ENCODE measurements around the gene STXBP2.

Gene STXBP2

DNA sequence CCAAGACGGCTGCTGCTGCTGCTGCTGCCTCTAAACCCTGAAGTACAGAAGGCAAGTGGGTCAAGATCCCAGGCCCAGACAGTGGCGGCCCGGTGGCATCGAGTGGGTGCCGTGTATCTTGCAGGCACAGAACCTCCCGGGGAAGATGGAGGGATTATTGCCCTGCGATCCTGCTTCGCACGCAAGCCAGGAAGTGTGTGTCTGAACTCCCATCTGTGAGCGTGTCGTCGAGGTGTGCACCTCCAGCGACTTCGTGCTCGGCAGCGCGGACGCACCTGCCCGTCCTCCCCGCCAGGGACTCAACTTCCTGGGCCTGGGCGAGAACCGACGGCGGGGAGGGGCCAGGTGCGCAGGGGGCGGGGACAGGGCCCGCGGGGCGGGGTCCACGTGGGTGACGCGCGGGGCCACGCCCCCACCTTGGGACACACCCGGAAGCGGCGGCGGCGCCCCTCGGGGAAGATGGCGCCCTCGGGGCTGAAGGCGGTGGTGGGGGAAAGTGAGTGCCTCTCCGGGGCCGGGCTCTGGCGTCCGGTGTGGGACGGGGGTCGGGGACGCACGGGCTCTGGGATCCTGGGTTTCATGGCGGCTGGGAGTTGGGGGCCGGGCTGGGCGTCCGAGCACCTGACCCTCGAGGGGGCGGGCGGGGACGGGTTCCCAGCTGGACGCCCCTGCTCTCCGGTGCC lies at the start of gene STXBP2:
STXBP2 (plus strand) TSS at position 420 of the 683 bp plus-strand sequence; CDS start at position 460, 40 bp downstream.
- DNase-seq (ENCODE audit: low read depth in 2 of 2, low spot score in 1 of 2), result peak; percentile 82 to 91

DNA sequence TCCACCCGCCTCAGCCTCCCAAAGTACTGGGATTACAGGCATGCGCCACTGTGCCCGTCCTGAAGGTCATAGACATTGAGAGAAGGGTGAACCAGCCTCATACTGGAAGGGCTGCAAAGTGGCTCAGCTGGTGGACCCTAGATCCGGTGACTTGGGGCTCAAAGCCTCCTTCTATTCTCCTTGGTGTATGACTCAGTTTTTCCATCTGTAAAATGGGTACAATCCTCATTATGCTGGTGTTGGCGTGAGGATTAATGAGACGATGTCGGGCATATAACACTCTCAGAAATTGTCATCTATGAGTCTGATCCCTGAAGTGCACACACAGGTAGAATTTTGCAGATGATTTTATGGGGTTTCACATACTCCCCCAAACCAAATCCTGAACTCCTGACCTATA lies 47.1 kb upstream of the STXBP2 start:
- DNase-seq (ENCODE audit: low read depth in 2 of 2, low spot score in 1 of 2), result no peak

DNA sequence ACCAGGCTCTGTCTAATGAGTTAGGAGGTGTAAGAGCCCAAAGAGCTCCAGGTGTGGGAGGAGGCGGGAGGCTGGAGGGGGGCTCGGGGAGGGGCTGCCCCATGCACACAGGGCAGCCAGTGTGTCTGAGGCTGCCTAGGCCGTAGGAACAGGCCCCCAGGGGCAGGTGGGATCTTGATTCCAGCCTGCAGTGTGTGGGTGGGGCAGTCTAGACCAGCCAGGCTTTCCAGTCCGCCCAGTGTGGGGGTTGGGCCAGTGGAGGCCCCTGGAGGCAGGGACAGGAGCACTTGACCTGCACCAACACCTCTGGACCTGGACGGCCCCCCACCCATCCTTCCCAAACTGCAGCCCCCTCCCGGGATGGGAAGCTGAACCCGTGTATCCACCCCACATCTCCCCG lies 46.7 kb upstream of the STXBP2 start:
- no peak for DNase-seq (ENCODE audit: low read depth in 2 of 2, low spot score in 1 of 2)

DNA sequence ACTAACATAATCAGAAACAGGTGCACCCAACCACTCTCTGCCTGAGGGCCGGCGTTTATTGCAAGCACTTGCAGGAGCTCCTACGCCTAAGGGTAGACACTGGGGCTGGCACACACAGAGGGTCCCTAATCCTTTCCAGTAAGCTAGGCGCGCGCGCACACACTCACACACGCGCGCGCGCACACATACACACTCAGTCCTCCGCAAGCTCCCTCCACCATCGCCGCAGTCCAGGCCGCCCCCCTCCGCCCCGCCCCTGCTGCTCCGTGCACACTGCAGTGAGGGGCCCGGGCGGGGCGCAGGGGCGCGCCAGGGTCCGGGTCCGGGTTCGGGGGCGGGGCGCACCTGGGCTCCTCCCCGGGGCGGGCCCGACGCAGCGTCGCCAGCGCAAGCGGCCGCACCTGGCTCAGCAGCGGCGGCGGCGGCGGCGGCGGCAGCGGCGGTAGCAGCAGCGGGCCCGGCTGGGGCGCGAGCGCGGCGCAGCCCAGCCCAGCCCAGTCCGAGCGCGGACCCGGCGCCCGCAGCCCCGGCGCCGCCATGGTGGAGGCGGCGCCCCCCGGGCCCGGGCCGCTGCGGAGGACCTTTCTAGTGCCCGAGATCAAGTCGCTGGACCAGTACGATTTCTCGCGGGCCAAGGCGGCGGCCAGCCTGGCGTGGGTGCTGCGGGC lies 41.3 kb upstream of the STXBP2 start, which contains the start of gene CAMSAP3:
CAMSAP3 (plus strand) TSS at position 398 of the 668 bp plus-strand sequence; CDS start at position 538, 140 bp downstream.
- DNase-seq (ENCODE audit: low read depth in 2 of 2, low spot score in 1 of 2), result no peak

DNA sequence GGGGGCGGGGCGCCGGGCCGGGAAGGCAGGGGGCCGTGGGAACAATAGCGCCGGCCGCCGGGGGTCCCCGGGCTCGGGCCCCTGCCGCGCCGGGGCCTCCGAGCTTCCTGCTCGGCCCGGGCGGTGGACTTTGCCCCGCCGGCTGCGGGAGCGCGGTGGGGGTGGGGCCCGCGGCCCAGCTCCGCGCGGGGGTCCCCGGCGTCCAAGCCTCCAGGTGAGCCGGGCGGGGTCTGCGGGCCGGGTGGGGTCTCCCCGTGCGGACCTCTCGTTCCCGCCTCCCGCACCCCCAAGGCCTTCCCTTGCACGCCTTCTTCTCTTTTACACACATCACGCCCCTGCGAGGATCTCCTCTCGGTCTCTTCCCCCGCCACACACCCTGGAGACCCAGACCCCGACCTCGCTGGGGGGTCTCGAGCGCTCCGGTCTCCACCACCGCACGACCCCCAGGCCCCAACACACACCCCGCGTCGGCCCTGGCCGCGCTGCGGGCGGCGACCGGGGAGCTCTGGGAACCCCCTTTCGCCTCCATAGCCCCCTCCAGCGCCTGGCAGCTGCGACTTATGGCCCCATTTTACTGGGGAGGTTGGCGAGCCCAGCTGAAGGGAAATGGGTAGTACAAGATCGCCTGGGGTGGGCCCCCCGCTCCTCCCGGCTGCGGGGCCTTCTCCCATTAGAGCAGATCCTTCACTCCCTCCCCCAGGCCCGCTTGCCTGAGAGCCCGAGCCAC lies 40.5 kb upstream of the STXBP2 start:
- DNase-seq (ENCODE audit: low read depth in 2 of 2, low spot score in 1 of 2), result no peak

DNA sequence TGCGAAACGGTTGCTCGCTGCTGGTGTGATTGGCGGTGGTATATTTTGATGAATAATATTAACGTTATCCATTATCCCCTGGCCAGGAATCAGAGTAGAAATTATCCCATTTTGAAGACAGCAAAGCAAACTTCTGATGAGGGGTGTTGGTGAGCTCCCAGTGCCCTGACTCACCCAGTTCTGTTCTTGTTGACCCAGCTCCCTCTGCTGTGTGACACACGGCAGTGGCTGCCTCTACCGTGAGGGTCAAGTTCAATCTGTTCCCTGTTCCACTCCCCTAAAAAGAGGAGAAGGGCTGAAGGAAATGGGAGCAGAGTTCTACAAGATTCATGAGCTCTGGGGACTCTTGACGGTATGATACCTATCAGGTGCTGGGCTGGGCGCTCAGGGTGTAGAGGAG lies 39.2 kb upstream of the STXBP2 start:
- no peak for DNase-seq (ENCODE audit: low read depth in 2 of 2, low spot score in 1 of 2)

DNA sequence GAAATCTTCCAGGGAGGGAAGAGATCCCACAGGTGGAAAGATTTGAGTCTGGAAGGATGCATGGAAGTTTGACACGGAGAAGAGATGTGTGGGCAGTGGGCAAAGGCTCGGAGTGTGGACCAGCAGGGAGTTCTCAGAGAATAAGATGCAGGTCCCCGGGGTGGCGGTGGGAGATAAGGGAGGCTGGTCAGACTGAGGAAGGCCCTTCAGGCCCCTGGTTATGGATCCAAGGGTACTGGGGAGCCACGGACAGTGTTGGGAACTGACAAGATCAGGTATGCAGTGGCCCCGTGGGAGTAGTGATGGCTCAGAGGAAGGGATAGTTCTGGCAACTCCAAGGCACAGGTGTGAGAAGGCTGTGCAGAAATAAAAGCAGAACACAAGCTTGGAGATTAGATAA lies 38.7 kb upstream of the STXBP2 start:
- DNase-seq (ENCODE audit: low read depth in 2 of 2, low spot score in 1 of 2), result no peak

DNA sequence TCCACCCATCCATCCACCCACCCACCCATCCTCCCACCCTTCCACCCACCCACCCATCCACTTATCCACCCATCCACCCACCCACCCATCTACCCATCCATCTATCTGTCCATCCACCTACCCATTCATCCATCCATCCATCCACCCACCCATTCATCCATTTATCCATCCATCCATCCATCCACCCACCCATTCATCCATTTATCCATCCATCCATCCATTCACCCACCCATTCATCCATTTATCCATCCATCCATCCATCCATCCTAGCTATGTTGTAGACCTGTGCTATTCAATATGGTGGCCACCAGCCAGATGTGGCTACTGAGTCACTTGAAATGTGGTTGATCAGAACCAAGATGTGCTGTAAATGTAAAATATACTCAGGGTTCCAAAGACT lies 36.2 kb upstream of the STXBP2 start:
- DNase-seq (ENCODE audit: low read depth in 2 of 2, low spot score in 1 of 2), result no peak

DNA sequence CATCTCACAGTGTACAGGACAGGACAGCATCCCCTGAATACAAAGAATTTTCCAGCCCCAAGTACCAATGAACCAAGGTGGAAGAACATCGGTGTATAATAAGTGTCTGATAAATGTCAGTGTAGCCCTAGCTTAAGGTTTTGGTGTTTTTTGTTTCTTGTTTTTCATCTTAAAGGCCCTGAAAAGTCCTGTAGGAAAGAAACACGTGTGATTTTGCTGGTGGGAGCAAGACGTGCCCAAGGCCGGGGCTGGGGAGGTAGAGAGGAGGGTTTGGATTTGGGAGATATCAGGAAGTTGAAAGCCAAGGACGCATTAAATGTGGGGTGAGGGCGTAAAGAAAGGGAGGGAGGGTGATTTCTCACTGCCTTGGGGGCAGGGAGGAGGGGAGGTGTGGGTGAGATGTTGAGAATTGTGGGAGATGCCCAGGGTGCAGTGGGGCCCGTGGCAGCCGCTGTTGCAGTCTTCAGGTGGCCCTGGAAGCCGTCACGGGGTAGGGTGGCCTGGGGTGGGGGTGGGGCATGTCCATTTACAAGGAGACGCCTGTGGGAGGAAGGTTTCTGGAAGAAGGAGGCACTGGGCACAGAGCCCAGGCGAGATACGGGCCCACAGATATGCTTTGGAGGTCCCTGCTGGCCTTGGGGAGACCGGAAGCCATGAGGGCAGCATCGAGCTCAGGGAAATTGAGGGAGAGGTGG lies 34.5 kb upstream of the STXBP2 start:
- DNase-seq (ENCODE audit: low read depth in 2 of 2, low spot score in 1 of 2), result no peak

DNA sequence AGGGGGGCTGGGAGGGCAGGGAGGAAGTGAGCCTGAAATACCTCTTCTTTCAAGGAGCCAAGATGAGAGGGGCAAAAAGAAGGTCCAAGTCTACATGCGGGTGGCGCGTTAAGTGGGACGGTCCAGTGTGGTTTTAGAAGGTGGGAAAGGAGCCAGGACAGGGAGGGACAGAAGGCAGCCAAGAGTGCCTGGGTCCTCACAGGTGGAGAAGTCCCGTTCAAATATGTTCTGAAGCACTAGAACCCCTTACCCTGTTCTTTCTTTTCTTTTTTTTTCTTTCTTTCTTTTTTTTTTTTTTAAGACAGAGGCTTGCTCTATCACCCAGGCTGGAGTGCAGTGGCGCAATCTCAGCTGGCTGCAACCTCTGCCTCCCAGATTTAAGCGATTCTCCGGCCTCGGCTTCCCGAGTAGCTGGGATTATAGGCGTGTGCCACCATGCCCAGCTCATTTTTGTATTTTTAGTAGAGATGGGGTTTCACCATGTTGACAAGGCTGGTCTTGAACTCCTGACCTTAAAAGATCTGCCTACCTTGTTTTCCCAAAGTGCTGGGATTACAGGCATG lies 33.9 kb upstream of the STXBP2 start:
- DNase-seq (ENCODE audit: low read depth in 2 of 2, low spot score in 1 of 2), result no peak

DNA sequence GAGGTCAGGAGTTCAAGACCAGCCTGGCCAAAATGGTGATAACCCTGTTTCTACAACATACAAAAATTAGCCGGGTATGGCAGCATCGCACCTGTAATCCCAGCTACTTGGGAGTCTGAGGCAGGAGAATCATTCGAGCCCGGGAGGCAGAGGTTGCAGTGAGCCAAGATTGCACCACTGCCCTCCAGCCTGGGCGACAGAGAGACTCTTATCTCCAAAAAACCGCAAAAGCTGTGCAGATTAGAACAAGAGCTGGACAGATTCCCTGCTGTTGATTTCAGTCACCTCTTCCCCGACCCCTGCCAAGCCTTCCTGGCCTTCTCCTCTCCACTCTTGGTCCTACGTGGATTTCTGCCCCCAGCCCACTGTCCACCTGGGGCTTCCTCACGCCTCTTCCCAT lies 33.0 kb upstream of the STXBP2 start:
- no peak for DNase-seq (ENCODE audit: low read depth in 2 of 2, low spot score in 1 of 2)

DNA sequence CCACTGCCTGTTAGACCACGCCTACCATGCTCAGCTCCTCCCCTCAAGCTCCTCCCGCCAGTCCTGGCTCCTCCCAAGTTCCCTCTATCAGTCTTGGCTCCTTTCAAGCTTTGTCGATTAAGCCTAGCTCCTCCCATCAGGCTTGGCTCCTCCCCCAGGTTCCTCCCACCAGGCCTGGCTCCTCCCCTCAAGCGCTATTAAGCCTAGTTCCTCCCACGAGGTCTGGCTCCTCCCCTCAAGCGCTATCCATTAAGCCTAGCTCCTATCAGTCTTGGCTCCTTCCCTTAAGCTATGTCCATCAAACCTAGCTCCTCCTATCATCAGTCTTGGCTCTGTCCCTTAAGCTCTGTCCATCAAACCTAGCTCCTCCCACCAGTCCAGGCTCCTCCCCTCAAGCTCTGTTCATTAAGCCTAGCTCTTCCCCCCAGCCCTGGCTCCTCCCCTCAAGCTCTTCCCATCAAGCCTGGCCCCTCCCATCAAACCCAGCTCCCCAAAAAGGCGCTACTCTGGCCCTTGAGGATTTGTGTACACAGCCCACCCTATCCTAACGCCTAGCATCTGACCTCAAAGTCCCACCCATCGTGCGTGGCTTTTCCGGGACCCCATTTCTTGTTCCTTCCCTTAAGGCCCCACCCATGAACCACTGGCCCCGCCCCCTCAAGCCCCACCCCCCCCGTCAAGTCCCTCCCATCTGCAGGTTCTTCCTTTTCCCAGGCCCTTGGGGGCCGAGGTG lies 31.3 kb upstream of the STXBP2 start:
- DNase-seq (ENCODE audit: low read depth in 2 of 2, low spot score in 1 of 2), result no peak

DNA sequence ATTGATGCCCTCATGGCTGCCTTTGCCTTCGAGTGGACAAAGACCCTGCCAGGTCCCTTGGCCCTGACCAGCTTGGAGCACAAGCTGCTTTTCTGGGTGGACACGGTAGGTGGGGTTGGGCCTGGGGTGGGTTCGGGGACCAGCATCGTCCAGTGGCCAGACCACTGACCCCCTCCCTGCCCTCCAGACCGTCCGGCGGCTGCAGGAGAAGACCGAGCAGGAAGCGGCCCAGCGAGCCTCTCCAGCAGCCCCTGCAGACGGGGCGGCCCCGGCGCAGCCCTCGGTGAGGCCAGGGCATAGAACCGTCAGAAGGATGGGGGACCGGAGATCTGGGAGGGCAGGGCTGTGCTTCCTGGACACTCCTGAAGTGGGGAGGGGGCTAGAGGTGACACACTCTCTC lies 30.6 kb upstream of the STXBP2 start:
- no peak for DNase-seq (ENCODE audit: low read depth in 2 of 2, low spot score in 1 of 2)

DNA sequence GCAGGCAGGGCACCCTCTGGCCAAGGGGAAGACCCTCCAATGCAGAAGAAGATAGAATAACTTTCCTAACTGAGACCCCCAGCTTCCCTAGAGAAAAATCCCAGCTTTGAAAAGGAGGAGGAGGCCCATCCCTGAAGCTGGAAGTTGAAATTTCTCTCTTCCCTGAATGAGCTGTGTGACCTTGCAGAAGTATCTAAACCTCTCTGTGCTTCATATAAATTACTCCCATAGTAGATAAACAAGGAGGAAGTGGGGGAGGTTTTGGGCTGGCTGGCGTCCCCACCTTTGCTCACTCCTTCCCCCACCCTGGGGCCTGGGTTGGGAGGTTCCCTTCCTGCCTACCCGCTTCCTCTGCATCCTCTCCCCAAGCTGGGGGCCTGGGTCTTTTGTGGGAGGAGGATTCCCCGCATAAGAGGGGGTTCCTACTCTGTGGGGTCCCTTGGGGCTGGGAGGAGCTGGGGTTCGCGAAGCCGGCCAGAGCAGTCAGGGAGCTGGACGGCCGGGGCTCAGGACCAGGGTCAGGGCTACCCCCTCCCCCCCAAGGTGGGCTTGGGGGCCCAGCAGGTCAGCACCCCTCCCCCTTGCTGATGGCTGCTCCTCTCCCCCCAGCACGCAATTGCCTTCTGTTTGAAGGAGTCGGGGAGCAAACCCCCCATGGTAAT lies 29.6 kb upstream of the STXBP2 start:
- DNase-seq (ENCODE audit: low read depth in 2 of 2, low spot score in 1 of 2), result no peak

DNA sequence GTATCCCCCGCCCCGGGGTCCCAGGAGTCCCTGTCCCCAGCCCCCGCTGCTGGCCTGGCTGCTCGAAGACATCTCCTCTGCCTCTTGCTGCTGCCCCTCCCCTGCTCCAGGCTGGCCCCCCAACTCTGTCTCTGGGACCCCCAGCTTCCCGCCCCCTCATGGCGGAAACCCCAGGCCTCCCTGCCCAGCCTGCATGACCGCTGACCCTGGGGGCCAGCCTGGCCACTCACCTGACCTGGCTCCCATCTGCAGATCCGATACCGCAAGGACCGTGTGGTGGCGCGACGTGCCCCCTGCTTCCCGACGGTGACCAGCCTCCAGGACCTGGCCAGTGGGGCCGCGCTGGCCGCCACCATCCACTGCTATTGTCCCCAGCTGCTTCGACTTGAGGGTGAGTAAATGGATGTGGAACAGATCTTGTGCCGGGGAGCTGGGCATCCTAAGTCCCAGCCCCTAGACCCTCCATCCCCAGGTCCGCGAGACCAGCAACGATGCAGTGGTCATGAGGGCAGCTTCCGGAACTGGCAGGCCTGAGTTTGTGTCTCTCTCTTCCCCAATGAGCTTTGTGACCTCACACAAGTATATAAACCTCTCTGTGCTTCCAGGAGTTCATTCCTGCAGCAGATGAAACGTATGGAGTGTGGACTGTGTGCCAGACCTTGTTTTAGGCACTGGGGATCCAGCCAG lies 28.9 kb upstream of the STXBP2 start:
- no peak for DNase-seq (ENCODE audit: low read depth in 2 of 2, low spot score in 1 of 2)

DNA sequence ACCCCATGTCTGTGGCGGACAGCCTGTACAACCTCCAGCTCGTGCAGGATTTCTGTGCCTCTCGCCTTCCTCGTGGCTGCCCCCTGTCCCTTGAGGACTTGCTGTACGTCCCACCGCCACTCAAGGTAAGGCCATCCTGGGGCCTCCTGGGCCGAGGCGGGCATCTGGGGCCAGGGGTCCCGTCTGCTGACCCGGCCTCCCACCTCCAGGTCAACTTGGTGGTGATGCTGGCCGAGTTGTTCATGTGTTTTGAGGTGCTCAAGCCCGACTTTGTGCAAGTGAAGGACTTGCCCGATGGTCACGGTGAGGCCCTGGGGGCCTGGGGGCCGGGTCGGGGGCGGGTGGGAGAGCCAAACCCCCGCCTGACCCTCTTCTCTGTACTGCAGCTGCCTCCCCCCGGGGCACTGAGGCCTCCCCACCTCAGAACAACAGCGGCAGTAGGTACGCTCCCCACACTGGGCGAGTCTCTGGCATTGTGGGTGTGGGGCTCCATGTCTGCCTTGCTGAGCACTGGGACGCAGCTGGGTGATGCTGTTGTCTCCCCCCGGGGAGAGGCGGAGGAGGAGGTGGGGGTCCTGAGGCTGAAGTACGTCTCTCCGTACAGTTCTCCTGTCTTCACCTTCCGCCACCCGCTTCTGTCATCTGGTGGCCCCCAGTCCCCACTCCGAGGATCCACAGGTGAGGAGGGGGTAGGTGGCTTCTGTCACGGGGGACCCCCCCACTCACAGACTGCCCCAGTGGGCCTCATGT lies 26.2 kb upstream of the STXBP2 start:
- no peak for DNase-seq (ENCODE audit: low read depth in 2 of 2, low spot score in 1 of 2)

DNA sequence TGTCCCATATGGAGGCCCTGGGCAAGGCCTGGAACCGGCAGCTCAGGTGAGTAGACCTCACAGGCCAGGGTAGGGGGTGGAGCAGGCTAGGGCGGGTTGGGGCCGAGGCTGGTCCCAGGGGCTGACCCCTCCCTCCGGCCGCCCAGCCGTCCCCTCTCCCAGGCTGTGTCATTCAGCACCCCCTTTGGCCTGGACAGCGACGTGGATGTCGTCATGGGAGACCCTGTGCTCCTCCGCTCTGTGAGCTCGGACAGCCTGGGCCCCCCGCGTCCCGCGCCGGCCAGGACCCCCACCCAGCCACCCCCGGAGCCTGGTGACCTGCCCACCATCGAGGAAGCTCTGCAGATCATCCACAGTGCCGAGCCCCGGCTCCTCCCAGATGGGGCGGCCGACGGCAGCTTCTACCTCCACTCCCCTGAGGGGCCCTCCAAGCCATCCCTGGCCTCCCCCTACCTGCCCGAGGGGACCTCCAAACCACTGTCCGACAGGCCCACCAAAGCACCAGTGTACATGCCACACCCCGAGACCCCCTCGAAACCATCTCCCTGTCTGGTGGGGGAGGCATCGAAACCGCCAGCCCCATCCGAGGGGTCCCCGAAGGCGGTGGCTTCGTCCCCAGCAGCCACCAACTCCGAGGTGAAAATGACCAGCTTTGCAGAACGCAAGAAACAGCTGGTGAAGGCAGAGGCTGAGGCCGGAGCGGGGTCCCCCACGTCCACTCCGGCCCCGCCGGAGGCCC lies 25.2 kb upstream of the STXBP2 start:
- DNase-seq (ENCODE audit: low read depth in 2 of 2, low spot score in 1 of 2), result no peak

All from stimulated activated CD8-positive, alpha-beta memory T cell treated with anti-CD3 and anti-CD28 coated beads, Interleukin-4, amount 100 ng/mL, for 4 hours (primary cell).